Osteocyte (in vitro differentiated cells): ENCODE results near the gene GALNTL6. TPM values are rescaled to one million over a fixed set of nuclear protein-coding genes. Genes with fewer than 3 reads are reported as not detected.

Experiments
- DNase-seq: peaks from one replicate; pipeline ENCODE4 v3.0.0; 2021; ENCODE audit warnings: mixed read lengths; ENCODE audit not compliant: unreplicated experiment; ENCODE audit errors: extremely low spot score
- H3K27ac Mint-ChIP-seq: one replicate; pipeline ENCODE4 v1.8.0; 2021; ENCODE audit warnings: mild to moderate bottlenecking, mixed read lengths; ENCODE audit not compliant: unreplicated experiment
- H3K27me3 Mint-ChIP-seq: one replicate; pipeline ENCODE4 v1.8.0; 2021; ENCODE audit warnings: mixed read lengths; ENCODE audit not compliant: unreplicated experiment
- H3K36me3 Mint-ChIP-seq: one replicate; pipeline ENCODE4 v1.8.0; 2021; ENCODE audit warnings: mixed read lengths; ENCODE audit not compliant: unreplicated experiment
- H3K4me1 Mint-ChIP-seq: one replicate; pipeline ENCODE4 v1.8.0; 2021; ENCODE audit warnings: mixed read lengths; ENCODE audit not compliant: unreplicated experiment
- H3K4me3 Mint-ChIP-seq: one replicate; pipeline ENCODE4 v1.8.0; 2021; ENCODE audit warnings: mild to moderate bottlenecking, moderate library complexity, mixed read lengths; ENCODE audit not compliant: unreplicated experiment
- H3K9me3 Mint-ChIP-seq: one replicate; pipeline ENCODE4 v1.8.0; 2021; ENCODE audit warnings: mixed read lengths; ENCODE audit not compliant: unreplicated experiment
- CTCF ChIP-seq: fragments of 200-600 bp; sonication (generic); IDR thresholded peaks from 2 replicates; pipeline ENCODE4 v1.5.0; 2021; ENCODE audit warnings: antibody characterized with exemption, mild to moderate bottlenecking, moderate library complexity
- total RNA-seq: library from RNA; stranded (reverse); gene quantifications from 2 replicates; pipeline ENCODE4 v1.2.1, GENCODE V29; 2021

The GALNTL6 gene
- total RNA-seq, 1 donor from 2014 or later: not detected

- H3K27me3 Mint-ChIP-seq: no peaks in the 10 kb centered on the region
- no peak overlapping the region for H3K4me3 Mint-ChIP-seq
- no peak overlapping the region for H3K27ac Mint-ChIP-seq
- no peak for DNase-seq
- H3K4me1 Mint-ChIP-seq: no peaks in the 10 kb centered on the region
- TF ChIP-seq CTCF: no peak
- no peaks in the 10 kb centered on the region for H3K36me3 Mint-ChIP-seq
- H3K9me3 Mint-ChIP-seq: peaks cover 11% of the 10 kb centered on the region
Measured at GRCh38 chr4:172688534-172688933, 875.3 kb downstream of the GALNTL6 start.

- no peak for TF ChIP-seq CTCF
- Mint-ChIP-seq H3K9me3 (peaks cover 11% of the 10 kb centered on the region), H3K27ac (no peak overlapping the region), H3K36me3 (no peaks in the 10 kb centered on the region), H3K27me3 (no peaks in the 10 kb centered on the region), H3K4me3 (no peak overlapping the region), H3K4me1 (no peaks in the 10 kb centered on the region)
- DNase-seq: no peak
Measured at GRCh38 chr4:172691552-172691951, 878.3 kb downstream of the GALNTL6 start.

GRCh38 chr4:172692701-172693100 is 879.5 kb downstream of the GALNTL6 start:
- Mint-ChIP-seq H3K27ac (no peak overlapping the region), H3K4me3 (no peak overlapping the region), H3K27me3 (no peaks in the 10 kb centered on the region), H3K4me1 (no peaks in the 10 kb centered on the region), H3K36me3 (no peaks in the 10 kb centered on the region), H3K9me3 (peaks cover 11% of the 10 kb centered on the region)
- TF ChIP-seq CTCF: no peak
- no peak for DNase-seq

GRCh38 chr4:172698256-172698655 is 885.1 kb downstream of the GALNTL6 start:
- Mint-ChIP-seq H3K27ac (no peak overlapping the region), H3K27me3 (no peaks in the 10 kb centered on the region), H3K4me1 (no peaks in the 10 kb centered on the region), H3K36me3 (no peaks in the 10 kb centered on the region), H3K9me3 (no peaks in the 10 kb centered on the region), H3K4me3 (no peak overlapping the region)
- no peak for TF ChIP-seq CTCF
- no peak for DNase-seq

- no peaks in the 10 kb centered on the region for H3K4me1 Mint-ChIP-seq
- H3K4me3 Mint-ChIP-seq: no peak overlapping the region
- peaks cover 2% of the 10 kb centered on the region for H3K27me3 Mint-ChIP-seq
- no peak for DNase-seq
- no peak overlapping the region for H3K27ac Mint-ChIP-seq
- H3K36me3 Mint-ChIP-seq: peaks cover 5% of the 10 kb centered on the region
- no peak for TF ChIP-seq CTCF
- peaks cover 36% of the 10 kb centered on the region for H3K9me3 Mint-ChIP-seq
Measured at GRCh38 chr4:172705565-172705964, 892.4 kb downstream of the GALNTL6 start.
